Activated naive CD4-positive, alpha-beta T cell treated with anti-CD3 and anti-CD28 coated beads, Interleukin-2, amount 50 U/mL, for 16 hours (primary cell): ENCODE measurements around the gene MAD1L1.

Experiments used
- DNase-seq: peaks from one replicate; pipeline ENCODE4 v3.0.0-alpha.2; 2020

MAD1L1 gene

GRCh38 chr7:1853431-1853985, 379.2 kb downstream of the MAD1L1 start:
- peak; percentile 9 for DNase-seq

GRCh38 chr7:1852517-1853430, 380.0 kb downstream of the MAD1L1 start:
- peak; percentile 10 for DNase-seq

GRCh38 chr7:1851721-1852516, 380.8 kb downstream of the MAD1L1 start:
- DNase-seq, result peak; percentile 9

DNA sequence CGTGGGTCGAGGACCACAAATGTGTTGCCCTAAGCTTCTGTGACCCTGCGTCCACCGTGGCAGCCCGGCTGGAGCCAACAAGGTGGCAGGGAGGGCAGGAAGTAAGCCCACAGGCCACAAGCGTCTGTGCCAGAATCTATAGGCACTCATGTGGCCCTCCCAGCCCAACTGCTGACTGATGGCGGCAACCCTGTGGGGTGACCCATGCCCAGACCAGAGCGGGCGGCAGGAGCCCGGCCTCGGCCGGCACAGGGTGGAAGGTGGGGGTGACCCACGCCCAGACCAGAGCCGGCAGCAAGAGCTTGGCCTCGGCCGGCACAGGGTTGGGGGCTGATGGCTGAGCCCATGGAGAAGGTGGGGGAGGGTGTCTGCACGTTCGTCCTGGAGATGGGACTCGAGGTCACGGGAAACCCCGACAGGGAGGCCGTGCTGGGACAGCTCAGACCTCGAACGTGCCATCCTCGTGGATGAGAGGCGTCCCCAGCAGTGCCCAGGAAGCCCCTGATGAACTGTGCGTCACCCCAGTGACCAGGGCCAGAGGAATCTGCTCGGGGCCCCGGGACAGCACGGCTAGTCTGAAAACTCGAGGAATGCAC, 381.7 kb downstream of the MAD1L1 start:
- peak; percentile 10 for DNase-seq

GRCh38 chr7:1850111-1850975, 382.4 kb downstream of the MAD1L1 start:
- DNase-seq, result peak; percentile 9

DNA sequence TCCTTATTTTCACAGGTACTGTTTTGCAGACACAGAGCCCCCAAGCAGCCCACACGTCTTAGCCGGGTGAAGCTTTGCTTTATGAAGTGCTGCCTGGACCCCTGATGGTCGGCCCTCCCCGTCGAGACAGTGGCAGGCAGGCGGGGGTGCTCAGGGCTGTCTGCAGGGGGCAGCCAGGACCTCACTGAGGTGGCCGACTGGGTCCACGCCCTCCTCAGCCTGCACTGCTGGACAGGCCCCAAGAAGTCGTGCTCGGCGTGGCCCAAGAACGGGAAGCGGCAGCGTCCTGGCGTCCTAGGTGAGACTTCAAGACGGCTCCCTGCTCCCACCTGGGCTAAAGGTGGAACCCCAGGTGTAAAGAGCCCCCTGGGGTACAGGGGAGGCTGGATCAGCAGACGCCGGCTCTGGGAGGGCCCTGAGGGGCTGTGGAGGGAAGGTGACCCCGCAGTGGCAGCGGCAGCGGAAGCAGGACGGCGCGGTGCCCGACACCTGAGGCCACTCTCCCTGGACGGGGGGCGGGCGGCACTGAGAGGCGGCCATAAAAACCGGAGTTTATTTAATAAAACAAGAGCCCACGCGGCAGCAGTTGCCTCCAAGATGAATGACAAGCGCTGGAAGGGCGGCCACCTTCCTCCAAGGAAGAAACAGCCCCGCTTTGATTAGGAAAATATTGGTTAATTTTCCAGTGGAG, 383.2 kb downstream of the MAD1L1 start:
- DNase-seq, result peak; percentile 8

DNA sequence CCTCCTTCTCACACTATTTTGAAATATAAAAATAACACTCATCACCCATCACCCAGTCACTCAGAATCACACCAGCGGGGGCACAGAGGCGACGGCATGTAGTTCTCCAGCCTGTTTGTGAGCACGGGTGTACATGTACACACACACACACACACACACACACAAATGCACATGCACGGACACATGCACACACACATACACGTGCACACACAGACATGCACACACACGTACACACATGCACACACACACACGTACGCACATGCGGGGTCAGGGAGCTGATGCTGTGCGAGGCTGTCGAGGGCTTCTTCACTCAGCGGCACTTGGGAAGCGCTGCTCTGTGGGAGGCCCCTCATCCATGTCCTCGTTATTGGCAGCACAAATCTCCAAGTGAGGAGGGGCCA, 383.8 kb downstream of the MAD1L1 start:
- DNase-seq, result peak; percentile 4

DNA sequence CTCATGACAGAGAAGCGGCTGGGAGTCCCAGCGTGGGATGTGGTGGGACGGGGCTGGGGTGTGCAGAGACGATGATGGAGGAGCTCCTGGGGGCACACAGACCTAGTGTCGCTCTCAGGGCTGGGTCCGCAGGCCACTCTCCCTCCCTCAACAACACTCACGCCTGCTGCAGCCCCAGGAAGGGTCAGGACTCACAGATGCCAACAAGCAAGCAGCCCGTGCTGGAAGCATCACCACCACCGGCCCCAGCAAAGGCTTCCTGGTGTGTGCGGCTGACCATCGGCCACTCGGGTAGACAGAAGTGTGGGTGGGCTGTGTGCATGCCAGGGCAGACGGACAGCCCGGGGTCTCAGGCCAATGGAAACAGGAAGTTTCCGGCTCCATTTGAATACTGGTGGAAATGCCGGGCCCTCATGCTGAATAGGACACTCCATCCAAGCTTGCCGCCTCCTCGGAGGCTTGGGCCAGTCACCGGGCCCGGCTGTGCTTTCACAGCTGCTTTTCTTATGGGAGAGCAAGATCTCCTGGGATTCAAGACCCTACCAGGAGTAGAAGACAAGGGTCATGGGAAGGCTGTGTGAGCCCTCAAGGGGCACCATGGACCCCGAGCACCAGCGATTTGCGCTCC, 384.6 kb downstream of the MAD1L1 start:
- peak; percentile 5 for DNase-seq

- peak; percentile 9 for DNase-seq
Observed at GRCh38 chr7:1847260-1848001, 385.3 kb downstream of the MAD1L1 start.

GRCh38 chr7:1846331-1847065, 386.2 kb downstream of the MAD1L1 start:
- DNase-seq, result peak; percentile 2

GRCh38 chr7:1845536-1846311, 387.0 kb downstream of the MAD1L1 start:
- peak; percentile 6 for DNase-seq

DNA sequence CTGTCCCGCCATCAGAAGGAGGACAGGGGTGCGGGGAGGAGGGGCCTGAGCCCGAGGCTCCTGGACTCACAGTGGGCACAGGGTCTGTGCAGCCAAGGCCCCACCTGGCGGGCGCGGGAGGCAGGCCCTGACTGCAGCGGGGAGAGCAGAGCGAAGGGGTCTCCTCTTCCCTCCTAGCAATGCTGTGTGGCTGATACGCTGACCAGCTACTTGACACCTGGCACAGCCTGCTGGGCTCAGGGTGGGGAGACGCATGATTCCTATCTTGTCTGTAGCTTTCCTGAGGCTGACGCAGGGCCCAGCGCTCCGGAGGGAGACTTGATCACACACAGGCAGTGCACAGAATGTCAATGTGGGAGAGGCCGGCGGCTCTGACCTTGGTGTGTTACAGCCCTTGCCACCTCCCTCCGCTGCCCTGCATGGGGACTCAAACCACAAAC, 387.8 kb downstream of the MAD1L1 start:
- peak; percentile 7 for DNase-seq

DNA sequence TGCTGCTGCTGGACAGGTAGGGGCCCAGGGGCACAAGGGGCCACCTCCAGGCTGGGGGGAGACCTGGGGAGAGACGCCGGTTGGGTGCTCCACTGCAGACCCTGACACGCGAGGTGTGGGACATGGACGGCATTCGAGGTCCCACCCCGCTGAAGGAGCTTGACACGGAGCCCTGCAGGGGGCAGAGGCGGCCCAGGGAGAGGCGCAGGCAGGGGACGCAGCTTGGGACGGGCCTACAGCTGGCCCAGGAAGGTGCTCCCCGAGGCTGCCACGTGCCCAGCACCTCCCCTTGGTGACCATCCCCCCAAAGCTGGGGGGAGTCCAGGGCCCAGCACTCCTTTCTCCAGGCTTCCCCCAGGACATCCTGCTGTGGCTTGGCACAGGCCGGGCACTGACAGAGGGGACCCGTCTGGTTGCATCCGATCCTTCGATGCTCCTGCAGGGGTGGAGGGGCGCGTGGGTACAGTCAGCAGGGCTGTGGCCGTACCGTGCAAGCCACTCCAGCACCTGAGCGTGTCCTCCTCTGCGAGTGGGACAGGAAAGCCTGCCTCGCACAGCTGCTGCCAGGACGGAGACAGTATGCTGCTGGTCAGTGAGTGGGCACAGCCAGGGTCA, 388.3 kb downstream of the MAD1L1 start:
- peak; percentile 7 for DNase-seq

DNA sequence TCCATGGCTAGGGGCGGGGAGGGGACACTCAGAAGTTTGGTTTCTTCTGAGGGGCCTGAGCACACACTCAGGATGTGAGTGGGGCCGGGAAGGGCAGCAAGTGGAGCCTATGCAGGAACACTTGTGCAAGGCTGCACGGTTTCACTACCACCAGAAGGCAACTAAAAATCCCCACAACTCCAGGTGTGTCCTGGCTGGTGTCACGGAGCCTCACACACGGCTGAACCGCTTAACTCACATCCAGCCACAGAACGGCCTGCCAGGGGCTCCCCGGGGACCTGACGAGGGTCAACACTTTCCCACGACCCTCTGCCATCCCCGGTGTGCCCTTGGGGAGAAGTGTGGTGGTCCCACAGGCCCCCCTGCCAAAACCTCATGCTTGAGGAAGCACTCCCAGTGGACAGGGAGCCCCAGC, 388.8 kb downstream of the MAD1L1 start:
- no peak for DNase-seq

DNA sequence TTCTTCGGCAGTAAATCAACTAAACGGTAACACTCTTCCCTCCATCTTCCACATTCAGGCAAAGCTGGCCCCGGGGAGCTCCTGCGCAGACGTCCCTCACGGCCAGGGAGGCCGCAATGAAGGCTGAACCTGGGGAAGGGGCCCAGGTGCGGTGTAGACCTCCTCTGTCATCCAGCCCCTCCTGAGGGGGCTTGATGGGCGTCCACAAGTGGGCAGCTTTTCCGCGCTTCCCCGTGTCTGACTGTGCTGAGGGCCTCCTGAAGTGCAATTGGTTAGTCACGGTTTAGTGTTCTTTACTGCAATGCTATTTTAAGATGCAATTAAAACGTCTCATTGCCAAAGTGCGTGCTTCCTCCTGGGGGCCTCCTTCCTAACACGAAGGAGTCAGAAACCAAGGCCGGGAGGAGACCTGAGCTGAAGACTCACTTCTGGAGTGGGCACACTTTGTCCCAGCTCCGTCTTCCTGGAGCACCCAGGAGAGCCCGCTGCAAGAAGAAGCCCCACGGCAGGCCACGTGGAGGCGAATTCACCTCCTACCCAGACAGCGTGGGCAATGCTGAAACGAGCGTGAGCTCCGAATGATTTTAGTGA, 389.4 kb downstream of the MAD1L1 start:
- DNase-seq, result no peak

- peak; percentile 7 for DNase-seq
Observed at GRCh38 chr7:1842321-1843221, 390.2 kb downstream of the MAD1L1 start.
